ENCODE results near the gene RTTN.
"Not testable (repeated sequence)": the region's sequence is repeated elsewhere in the genome, so short reads cannot be mapped to it uniquely, and the experiment has no call there.

RTTN gene

GRCh38 chr18:70151614-70152013 lies 53.9 kb downstream of the RTTN start:
- DNase-seq = no peak

- DNase-seq = no peak
These were observed 55.7 kb downstream of the RTTN start for GRCh38 chr18:70149616-70150301.

- DNase-seq = no peak
These were observed 56.3 kb downstream of the RTTN start for GRCh38 chr18:70149156-70149555.

DNA sequence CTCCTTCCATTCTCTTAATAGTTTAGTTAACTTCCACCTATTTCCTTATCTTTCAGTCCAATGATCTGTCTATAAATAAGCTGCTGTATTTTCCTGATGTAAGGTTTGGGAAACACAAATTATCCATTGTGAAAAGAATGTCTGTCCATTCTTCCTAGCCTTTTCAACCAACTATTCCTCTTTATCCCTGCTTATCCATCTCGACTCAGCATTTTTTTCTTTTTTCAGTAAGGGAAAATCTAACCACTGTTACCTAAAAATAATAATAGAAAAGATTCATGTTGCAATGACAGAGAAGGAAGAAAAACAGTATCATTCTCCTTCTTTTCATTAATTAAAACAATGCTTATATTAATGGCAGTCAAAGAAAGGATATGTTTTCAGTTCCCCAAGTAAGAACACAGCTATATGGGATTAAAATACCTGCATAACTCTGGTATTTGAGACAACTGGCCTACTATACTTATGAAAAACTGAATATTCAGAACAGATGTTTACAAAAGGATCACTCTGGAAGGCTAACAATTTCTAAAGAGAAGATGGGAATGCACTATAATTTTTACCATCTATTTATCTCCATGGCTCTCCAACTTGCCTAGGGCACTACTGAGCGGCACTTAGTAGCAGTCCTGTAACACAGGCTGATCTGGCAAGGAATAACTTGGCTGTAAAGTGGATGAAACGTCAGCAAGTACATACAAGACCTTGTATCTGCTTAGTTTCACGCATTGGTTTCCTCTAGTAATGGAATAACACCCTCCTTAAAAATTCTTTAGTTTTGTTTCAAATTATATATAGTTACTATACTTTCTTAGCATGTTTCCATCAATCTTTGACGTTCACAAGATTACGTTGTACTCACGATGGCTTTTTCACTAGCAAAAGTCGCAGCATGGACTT lies 57.2 kb downstream of the RTTN start:
- no peak for DNase-seq

GRCh38 chr18:70146174-70146573 lies 59.3 kb downstream of the RTTN start:
- no peak for DNase-seq

DNA sequence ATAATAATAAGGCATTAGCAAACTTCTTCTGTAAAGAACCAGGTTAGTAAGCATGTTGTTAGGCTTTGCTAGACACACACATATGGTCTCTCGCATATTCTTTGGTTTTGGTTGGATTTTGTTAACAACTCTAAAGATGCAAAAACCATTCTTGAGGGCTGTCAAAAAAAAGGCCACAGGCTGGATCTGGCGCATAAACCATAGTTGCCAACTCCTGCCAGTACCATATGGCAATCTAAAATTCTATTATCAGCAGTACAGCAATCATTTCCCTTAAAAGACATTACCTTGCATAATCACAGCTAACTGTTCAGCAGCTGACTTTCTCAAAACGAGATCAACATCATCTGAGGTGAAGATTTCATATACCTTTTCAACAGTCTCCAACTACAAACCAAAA lies 63.5 kb downstream of the RTTN start:
- no peak for DNase-seq

GRCh38 chr18:70139138-70139537 lies 66.3 kb downstream of the RTTN start:
- no peak for DNase-seq

- DNase-seq = no peak
These were observed 69.9 kb downstream of the RTTN start for GRCh38 chr18:70135604-70136003.

DNA sequence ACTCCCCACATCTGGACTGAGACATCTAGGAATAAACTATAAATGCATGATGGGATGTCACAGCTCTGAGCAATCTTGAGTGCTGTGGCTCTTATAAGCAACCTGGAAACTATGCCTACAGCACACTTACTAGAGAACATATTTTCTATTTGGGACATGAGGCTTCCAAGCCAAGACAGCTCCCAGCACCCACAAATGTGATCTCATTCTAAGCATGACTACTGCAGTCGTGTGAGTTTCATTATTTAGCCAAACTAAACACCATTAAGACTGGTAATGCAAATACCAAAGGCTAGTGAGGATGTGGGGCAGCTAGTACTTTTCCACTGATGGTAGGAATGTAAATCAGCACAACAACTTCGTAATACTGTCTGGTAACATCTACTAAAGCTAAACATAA lies 72.5 kb downstream of the RTTN start:
- DNase-seq = no peak

DNA sequence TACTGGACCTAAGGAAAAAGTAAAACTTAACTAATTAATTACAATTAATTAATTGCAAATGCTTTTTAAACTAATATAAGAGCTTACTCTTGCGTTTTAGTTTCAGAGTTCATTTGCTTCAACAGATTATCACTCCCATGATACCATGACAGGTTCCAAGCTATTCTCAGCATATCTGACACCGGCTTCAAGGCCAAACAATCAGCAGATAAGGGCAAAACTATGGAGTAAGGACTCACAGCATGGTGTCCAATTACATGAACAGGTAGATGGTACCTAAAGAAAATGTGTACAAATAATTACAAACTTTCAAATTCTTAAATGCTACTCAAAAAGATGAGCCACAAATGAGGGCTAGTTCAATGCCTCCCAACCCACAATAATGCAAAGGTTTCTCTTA lies 77.2 kb downstream of the RTTN start:
- DNase-seq = no peak

DNA sequence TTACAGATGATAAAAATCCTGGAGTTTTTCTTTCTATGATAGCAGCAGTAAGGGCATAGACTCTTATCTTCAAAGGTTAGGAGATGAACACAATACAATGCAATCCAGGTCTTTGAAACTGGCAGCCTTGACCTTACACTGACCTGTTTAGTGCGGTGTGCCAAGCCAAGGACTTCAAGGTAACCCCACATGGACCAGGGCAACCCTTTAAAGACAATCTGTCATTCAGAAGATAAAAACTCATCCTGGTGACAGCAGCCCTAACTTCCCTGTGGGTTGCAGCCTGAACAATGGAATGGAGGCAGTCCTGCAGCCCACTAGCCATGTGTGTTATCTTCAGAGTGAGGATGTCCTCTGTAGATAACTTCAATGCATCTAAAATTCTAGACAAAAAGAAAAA lies 78.1 kb downstream of the RTTN start:
- no peak for DNase-seq

DNA sequence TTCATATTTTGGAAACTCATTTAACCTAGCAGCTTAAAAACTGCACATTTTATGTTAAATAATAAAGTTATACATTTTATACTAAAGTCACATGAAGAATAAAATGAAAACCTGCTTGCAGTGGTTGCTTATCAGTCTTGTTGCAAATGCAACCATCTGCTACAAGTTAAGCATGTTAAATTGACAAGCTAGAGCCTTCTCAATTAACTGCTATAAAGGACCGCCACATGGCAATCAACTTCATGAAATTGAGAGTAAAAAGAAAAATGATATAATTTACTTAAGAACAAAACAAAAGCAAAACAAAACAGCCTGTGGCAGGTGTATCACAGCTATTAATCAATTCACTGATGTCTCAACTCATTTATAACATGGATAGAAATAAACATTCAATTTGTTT lies 78.7 kb downstream of the RTTN start:
- no peak for DNase-seq

DNA sequence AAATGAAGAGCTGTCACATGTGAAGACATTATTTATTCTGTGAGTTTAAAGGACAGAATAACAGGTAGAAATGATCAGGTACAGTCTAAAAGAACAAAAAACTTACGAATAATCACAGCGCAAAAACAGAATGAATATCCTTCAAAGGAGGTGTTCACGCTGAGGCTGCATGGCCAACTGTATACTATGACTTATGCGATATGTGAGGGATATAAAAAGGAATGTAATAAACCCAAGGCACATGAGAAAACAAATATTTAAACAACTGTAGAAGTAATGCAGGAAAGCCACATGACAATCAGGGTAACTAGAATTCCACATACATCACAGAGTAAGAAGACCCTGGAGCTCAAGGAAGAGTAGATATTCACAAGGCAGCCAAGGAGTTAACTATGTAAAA lies 81.3 kb downstream of the RTTN start:
- no peak for DNase-seq

- DNase-seq = no peak
These were observed 83.6 kb downstream of the RTTN start for GRCh38 chr18:70121842-70122241.

- no peak for DNase-seq
These were observed 88.5 kb downstream of the RTTN start for GRCh38 chr18:70116949-70117348.

- no peak for DNase-seq
These were observed 92.0 kb downstream of the RTTN start for GRCh38 chr18:70113511-70113910.

- DNase-seq = no peak
These were observed 94.8 kb downstream of the RTTN start for GRCh38 chr18:70110678-70111077.

- DNase-seq = no peak
These were observed 98.4 kb downstream of the RTTN start for GRCh38 chr18:70107091-70107490.

GRCh38 chr18:70102854-70103253 lies 102.6 kb downstream of the RTTN start:
- DNase-seq = not testable (repeated sequence)

- no peak for DNase-seq
These were observed 115.6 kb downstream of the RTTN start for GRCh38 chr18:70089858-70090257.

DNA sequence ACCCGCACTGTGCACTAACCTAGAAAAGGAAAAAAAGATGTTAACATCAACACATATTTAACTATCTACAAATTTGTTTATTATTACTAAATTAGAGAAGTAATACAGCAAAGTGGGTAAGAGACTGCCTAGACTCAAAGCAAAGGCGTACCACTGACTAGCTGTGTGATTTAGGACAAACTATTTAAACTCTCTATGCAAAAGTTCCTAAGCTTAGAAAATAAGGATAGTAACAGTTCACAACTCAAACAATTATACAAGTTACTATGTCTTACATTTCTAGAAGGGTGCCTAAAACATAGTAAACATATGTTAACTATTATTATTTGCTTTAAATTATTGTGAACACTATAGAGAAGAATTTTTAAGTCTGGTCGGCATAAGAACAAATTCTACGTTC lies 119.4 kb downstream of the RTTN start:
- no peak for DNase-seq

GRCh38 chr18:70085641-70086040 lies 119.8 kb downstream of the RTTN start:
- no peak for DNase-seq

- no peak for DNase-seq
These were observed 123.1 kb downstream of the RTTN start for GRCh38 chr18:70082430-70082829.

DNA sequence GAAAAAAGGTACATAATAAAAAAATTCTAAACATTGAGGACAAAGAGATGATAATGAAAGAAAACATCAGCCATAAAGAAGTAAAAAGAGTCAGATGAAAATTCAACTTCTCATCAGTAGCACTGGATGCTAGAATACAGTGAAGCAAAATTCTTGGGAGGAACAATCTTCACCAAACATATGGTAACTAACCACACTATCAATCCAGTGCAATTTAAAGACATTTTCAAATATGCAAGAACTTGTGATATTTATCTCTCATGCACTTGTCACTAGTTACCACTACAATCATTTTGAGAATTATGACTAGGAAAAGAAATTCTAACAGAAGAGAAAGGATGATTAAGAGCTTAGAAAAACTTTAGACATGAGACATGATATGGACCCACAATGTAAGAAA lies 127.4 kb downstream of the RTTN start:
- DNase-seq = no peak

- no peak for DNase-seq
These were observed 129.6 kb downstream of the RTTN start for GRCh38 chr18:70075906-70076305.
